ENCODE results near the gene TEKT3. TPM values are rescaled to one million over a fixed set of nuclear protein-coding genes. Genes with fewer than 3 reads are reported as not detected.

TEKT3 gene
- total and polyA plus RNA-seq, 4 donors: 0.08 to 0.33 TPM; not detected in 2

- DNase-seq (ENCODE audit: low spot score): no peak
- H3K27me3 ChIP-seq (ENCODE audit: control insufficient read depth in 4 of 4, insufficient read depth in 4 of 4, low read length in 3 of 4): no peaks in the 10 kb centered on the region
- TF ChIP-seq NR2F2 (IDR thresholded peaks at IDR 0.05) (no peak), SP1 (IDR thresholded peaks at IDR 0.05) (no peak), RXRA (IDR thresholded peaks at IDR 0.05) (no peak), RAD21 (IDR thresholded peaks at IDR 0.05) (no peak), GABPA (IDR thresholded peaks at IDR 0.05 in 1 of 2, conservative IDR thresholded peaks at IDR 0.05 in 1 of 2) (no peak), TAF1 (conservative IDR thresholded peaks at IDR 0.05) (no peak), HNF4G (IDR thresholded peaks at IDR 0.05) (no peak), YY1 (IDR thresholded peaks at IDR 0.05) (no peak), EGR1 (IDR thresholded peaks at IDR 0.05; ENCODE audit: low read depth in 2 of 2) (no peak), FOXA2 (IDR thresholded peaks at IDR 0.05) (no peak), ATF3 (IDR thresholded peaks at IDR 0.05) (no peak), REST (IDR thresholded peaks at IDR 0.05) (no peak), JUND (IDR thresholded peaks at IDR 0.05) (no peak), CTCF (IDR thresholded peaks at IDR 0.05; ENCODE audit: low read depth, low read length, missing input control) (no peak), FOXA1 (IDR thresholded peaks at IDR 0.05) (no peak), HNF4A (conservative IDR thresholded peaks at IDR 0.05) (no peak)
- TF ChIP-seq, protein P1, sequence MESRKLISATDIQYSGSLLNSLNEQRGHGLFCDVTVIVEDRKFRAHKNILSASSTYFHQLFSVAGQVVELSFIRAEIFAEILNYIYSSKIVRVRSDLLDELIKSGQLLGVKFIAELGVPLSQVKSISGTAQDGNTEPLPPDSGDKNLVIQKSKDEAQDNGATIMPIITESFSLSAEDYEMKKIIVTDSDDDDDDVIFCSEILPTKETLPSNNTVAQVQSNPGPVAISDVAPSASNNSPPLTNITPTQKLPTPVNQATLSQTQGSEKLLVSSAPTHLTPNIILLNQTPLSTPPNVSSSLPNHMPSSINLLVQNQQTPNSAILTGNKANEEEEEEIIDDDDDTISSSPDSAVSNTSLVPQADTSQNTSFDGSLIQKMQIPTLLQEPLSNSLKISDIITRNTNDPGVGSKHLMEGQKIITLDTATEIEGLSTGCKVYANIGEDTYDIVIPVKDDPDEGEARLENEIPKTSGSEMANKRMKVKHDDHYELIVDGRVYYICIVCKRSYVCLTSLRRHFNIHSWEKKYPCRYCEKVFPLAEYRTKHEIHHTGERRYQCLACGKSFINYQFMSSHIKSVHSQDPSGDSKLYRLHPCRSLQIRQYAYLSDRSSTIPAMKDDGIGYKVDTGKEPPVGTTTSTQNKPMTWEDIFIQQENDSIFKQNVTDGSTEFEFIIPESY (IDR thresholded peaks at IDR 0.05): no peak
- TF ChIP-seq, protein P2, sequence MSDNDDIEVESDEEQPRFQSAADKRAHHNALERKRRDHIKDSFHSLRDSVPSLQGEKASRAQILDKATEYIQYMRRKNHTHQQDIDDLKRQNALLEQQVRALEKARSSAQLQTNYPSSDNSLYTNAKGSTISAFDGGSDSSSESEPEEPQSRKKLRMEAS (IDR thresholded peaks at IDR 0.05): no peak
- H3K9me3 ChIP-seq (ENCODE audit: control insufficient read depth in 4 of 4, low read length in 3 of 4): no peaks in the 10 kb centered on the region
- no peak overlapping the region for H3K9ac ChIP-seq (ENCODE audit: low read depth in 1 of 2, low read length in 2 of 2)
- no peaks in the 10 kb centered on the region for H3K4me1 ChIP-seq (ENCODE audit: control insufficient read depth in 4 of 4, insufficient read depth in 4 of 4, low read length in 3 of 4)
- no peak overlapping the region for H3K4me3 ChIP-seq (ENCODE audit: low read depth in 1 of 3, low read length in 3 of 3)
- no peaks in the 10 kb centered on the region for H3K36me3 ChIP-seq (ENCODE audit: control insufficient read depth in 4 of 4, insufficient read depth in 3 of 4, low read depth in 1 of 4, low read length in 3 of 4)
- no peak overlapping the region for H3K27ac ChIP-seq (ENCODE audit: low read depth in 1 of 2, low read length in 2 of 2)
- WGBS: 84% methylated on average over 3 of the region's 3 CpGs
These were observed 12.9 kb upstream of the TEKT3 start for GRCh38 chr17:15354256-15354655.
